DOHH2 (cell line): ENCODE measurements around the gene SYNJ2.

Experiments used
- H3F3A ChIP-seq: fragments of 200-600 bp; sonication (generic), shearing (Covaris generic); 2 replicates; pipeline ENCODE4 v1.6.0; 2016; ENCODE audit warnings: antibody characterized with exemption, mild to moderate bottlenecking; ENCODE audit not compliant: control insufficient read depth, insufficient read depth
- H3K27ac ChIP-seq: fragments of 200-600 bp; sonication (generic); 2 replicates; pipeline ENCODE4 v1.5.1; 2014; ENCODE audit warnings: low read depth, mild to moderate bottlenecking, low read length, moderate library complexity
- H3K27me3 ChIP-seq: fragments of 200-600 bp; sonication (generic); 2 replicates; pipeline ENCODE4 v1.6.1; 2014; ENCODE audit warnings: mild to moderate bottlenecking, low read length, mixed read lengths; ENCODE audit not compliant: control insufficient read depth
- H3K36me3 ChIP-seq: fragments of 200-600 bp; sonication (generic); 2 replicates; pipeline ENCODE4 v1.6.1; 2014; ENCODE audit warnings: mild to moderate bottlenecking, low read length, moderate library complexity, mixed read lengths; ENCODE audit not compliant: control insufficient read depth
- H3K4me1 ChIP-seq: fragments of 200-600 bp; sonication (generic); 2 replicates; pipeline ENCODE4 v1.6.1; 2014; ENCODE audit warnings: mild to moderate bottlenecking, low read length, mixed read lengths; ENCODE audit not compliant: control insufficient read depth
- H3K4me2 ChIP-seq: fragments of 200-600 bp; sonication (generic); 2 replicates; pipeline ENCODE4 v1.6.0; 2014; ENCODE audit warnings: mild to moderate bottlenecking, low read length, moderate library complexity
- H3K4me3 ChIP-seq: fragments of 200-600 bp; sonication (generic); 2 replicates; pipeline ENCODE4 v1.5.1; 2014; ENCODE audit warnings: mild to moderate bottlenecking, low read length, mixed read lengths
- H3K79me2 ChIP-seq: fragments of 200-600 bp; sonication (generic); 2 replicates; pipeline ENCODE4 v1.6.1; 2014; ENCODE audit warnings: mild to moderate bottlenecking, low read length, mixed read lengths; ENCODE audit not compliant: control insufficient read depth
- H3K9me2 ChIP-seq: fragments of 200-600 bp; sonication (generic); replicated peaks from 2 replicates; pipeline ENCODE4 v1.6.1; 2014; ENCODE audit warnings: mild to moderate bottlenecking, low read length, mixed read lengths; ENCODE audit not compliant: control insufficient read depth
- H3K9me3 ChIP-seq: fragments of 200-600 bp; sonication (generic); 2 replicates; pipeline ENCODE4 v1.6.1; 2014; ENCODE audit warnings: antibody characterized with exemption, low read length, mixed read lengths; ENCODE audit not compliant: control insufficient read depth, insufficient read depth
- H4K20me1 ChIP-seq: fragments of 200-600 bp; sonication (generic); 2 replicates; pipeline ENCODE4 v1.6.0; 2014; ENCODE audit warnings: low read depth, mild to moderate bottlenecking, antibody characterized with exemption, low read length, moderate library complexity; ENCODE audit not compliant: control insufficient read depth, insufficient read depth
- CTCF ChIP-seq: fragments of 200-600 bp; sonication (generic); IDR thresholded peaks from one replicate; pipeline ENCODE4 v1.5.1; 2014; ENCODE audit warnings: antibody characterized with exemption, mild to moderate bottlenecking, low read depth, low read length; ENCODE audit not compliant: poor library complexity, severe bottlenecking
- EZH2phosphoT487 ChIP-seq: fragments of 200-600 bp; sonication (generic); IDR thresholded peaks from 2 replicates; pipeline ENCODE4 v1.6.1; 2017; ENCODE audit warnings: borderline replicate concordance, mild to moderate bottlenecking, antibody characterized with exemption, low read length, moderate library complexity, mixed read lengths

The SYNJ2 gene

GRCh38 chr6:158006821-158007570 is 25.3 kb downstream of the SYNJ2 start:
- H3K27me3 ChIP-seq, result no peaks in the 10 kb centered on the region
- H3K4me1 ChIP-seq, result no peaks in the 10 kb centered on the region
- no peaks in the 10 kb centered on the region for H3K9me3 ChIP-seq
- H3K4me2 ChIP-seq, result no peak overlapping the region
- TF ChIP-seq CTCF (no peak), EZH2phosphoT487 (no peak)
- no peaks in the 10 kb centered on the region for H3K79me2 ChIP-seq
- no peaks in the 10 kb centered on the region for H3K9me2 ChIP-seq
- H3K36me3 ChIP-seq, result no peaks in the 10 kb centered on the region
- no peak overlapping the region for H3K27ac ChIP-seq
- no peaks in the 10 kb centered on the region for H3F3A ChIP-seq
- no peak overlapping the region for H3K4me3 ChIP-seq
- no peaks in the 10 kb centered on the region for H4K20me1 ChIP-seq

GRCh38 chr6:158008864-158009113 is 27.1 kb downstream of the SYNJ2 start:
- Histone ChIP-seq H3K36me3 (no peaks in the 10 kb centered on the region), H4K20me1 (no peaks in the 10 kb centered on the region), H3K27me3 (peaks cover 6% of the 10 kb centered on the region; the same call in 1 of the 2 replicates), H3K4me2 (no peak overlapping the region), H3K27ac (no peak overlapping the region), H3K4me1 (no peaks in the 10 kb centered on the region), H3K4me3 (no peak overlapping the region), H3K9me2 (no peaks in the 10 kb centered on the region), H3F3A (no peaks in the 10 kb centered on the region), H3K79me2 (no peaks in the 10 kb centered on the region), H3K9me3 (no peaks in the 10 kb centered on the region)
- no peak for TF ChIP-seq CTCF
- no peak for TF ChIP-seq EZH2phosphoT487

GRCh38 chr6:158009114-158009891 is 27.6 kb downstream of the SYNJ2 start:
- Histone ChIP-seq H3K79me2 (no peaks in the 10 kb centered on the region), H3K4me3 (no peak overlapping the region), H4K20me1 (no peaks in the 10 kb centered on the region), H3K9me2 (no peaks in the 10 kb centered on the region), H3F3A (no peaks in the 10 kb centered on the region), H3K27ac (no peak overlapping the region), H3K36me3 (no peaks in the 10 kb centered on the region), H3K4me1 (no peaks in the 10 kb centered on the region), H3K9me3 (no peaks in the 10 kb centered on the region), H3K4me2 (no peak overlapping the region), H3K27me3 (peaks cover 6% of the 10 kb centered on the region; the same call in 1 of the 2 replicates)
- TF ChIP-seq EZH2phosphoT487 (no peak), CTCF (no peak)
